HG03097 (cell line): ENCODE results near the gene KCNG4.

Experiments
- ATAC-seq: cut with Tn5 transposase; IDR thresholded peaks from one replicate; pipeline ENCODE4 v1.9.1; 2021; ENCODE audit not compliant: unreplicated experiment, low FRiP score

The KCNG4 gene

GRCh38 chr16:84266451-84266850 lies 26.6 kb upstream of the KCNG4 start:
- no peak for ATAC-seq

GRCh38 chr16:84262939-84263338 lies 23.1 kb upstream of the KCNG4 start:
- ATAC-seq: no peak

DNA sequence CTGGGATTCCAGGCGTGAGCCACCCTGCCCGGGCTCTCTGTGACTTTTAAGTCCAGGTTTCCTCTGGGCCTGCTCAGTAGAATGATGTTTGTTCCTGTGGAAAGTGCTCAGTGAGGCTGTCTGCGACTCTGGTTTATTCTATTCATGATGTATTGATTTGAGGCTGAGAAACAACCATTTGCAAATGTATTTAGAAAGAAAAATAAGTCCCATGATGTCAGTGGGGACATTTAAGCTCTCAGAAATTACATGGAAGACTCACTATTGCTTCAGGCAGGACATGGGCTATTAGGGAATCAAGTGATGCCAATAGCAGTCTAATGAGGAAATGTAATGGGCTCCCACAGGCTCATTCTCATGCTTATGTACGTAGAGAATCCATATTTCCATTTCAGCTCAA lies 22.2 kb upstream of the KCNG4 start:
- no peak for ATAC-seq

- ATAC-seq: no peak
Observed at GRCh38 chr16:84260766-84261554, 21.1 kb upstream of the KCNG4 start.

DNA sequence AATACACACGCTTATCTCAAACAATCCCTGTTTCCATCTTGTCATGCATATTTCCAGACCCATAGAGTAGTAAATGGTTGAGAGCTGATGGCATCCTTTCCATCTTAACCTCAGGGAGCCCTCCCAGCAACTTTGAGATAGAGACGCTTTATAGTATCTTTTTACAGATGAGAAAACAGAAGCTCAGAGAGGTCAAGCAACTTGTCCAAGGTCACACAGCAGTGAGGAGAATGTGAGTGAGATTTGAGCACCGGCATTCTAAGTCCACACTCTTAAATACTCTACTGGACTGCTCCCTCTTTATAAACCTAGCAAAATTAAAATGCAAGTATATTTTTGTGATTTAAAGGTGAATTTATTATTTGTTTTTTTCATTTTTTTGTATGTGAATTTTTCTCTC lies 19.9 kb upstream of the KCNG4 start:
- ATAC-seq: no peak

- ATAC-seq: no peak
Observed at GRCh38 chr16:84258266-84258665, 18.5 kb upstream of the KCNG4 start.

DNA sequence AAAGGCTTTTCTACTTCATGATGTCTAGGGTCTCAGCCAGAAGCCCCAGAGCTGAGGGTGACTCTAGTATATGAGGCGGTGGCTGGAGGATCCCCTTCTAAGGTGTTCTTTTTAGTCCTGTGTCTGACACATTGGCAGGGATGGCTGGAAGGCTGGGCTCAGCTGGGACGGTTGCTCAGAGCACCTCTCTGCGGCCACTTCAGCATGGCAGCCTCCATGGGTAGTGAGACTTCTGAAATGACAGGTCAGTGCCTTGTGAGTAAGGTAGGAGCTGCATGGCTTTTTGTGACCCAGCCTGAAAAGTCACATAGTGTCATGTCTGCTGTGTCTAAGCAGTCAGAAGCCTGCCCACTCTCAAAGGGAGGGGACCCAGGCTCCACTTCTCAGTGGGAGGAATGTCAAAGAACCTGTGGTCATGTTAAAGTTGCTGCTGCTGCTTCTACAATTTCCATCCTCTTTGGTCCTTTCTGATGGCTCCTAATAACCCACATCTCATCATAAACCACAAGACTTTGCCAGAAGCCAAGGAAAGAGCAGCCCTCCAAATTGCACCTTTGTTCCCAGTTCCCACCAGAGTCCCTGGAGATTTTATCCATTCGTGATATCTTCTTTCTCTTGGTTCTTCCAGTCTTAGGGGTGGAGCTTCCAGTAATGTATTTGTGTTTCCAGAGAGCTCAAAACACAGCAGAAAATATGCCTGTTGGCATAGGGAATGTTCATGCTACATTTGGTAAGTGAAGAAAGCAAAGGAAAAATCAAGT lies 15.4 kb upstream of the KCNG4 start:
- ATAC-seq: no peak

- ATAC-seq: no peak
Observed at GRCh38 chr16:84254062-84254461, 14.2 kb upstream of the KCNG4 start.

DNA sequence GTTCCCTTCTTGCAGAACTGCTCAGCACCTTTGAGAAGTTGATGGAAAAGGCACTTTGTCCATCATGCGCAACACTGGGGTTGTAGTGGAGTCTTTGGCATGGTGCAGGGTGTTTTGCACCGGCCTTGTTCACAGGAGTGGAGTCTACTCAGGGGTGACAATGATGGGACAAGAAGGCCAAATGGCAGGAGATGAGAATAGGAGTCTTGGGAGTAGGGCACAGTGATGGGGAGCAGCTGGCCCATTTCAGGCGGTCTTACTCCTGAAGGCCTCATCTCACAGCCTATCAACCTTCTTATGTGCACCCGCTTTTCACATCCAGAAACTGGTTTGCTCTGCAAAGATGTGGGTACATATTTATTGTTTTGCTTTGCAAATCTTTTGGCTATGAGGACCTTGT lies 13.4 kb upstream of the KCNG4 start:
- no peak for ATAC-seq

- no peak for ATAC-seq
Observed at GRCh38 chr16:84252184-84252583, 12.4 kb upstream of the KCNG4 start.

- ATAC-seq: no peak
Observed at GRCh38 chr16:84247844-84248243, 8.0 kb upstream of the KCNG4 start.

GRCh38 chr16:84247331-84247730 lies 7.5 kb upstream of the KCNG4 start:
- no peak for ATAC-seq

DNA sequence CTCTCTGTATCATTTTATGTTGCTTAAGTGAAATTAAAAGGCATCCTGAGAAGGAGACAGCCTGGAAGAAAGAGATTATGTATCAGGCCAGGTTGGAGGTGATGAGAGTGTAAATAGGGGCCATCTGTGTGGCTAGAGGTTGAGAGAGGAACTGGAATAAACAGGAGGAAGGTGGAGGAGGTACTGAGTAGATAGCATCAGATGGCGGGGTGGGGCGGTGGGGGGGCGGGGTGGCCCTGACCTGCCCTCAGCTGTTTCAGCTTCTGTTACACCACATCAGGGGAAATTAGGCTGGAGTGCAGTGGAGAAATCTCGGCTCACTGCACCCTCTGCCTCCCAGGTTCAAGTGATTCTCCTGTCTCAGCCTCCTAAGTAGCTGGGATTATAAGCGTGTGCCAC lies 6.9 kb upstream of the KCNG4 start:
- ATAC-seq: no peak

GRCh38 chr16:84245956-84246678 lies 6.3 kb upstream of the KCNG4 start:
- no peak for ATAC-seq

- no peak for ATAC-seq
Observed at GRCh38 chr16:84244728-84245127, 4.9 kb upstream of the KCNG4 start.

DNA sequence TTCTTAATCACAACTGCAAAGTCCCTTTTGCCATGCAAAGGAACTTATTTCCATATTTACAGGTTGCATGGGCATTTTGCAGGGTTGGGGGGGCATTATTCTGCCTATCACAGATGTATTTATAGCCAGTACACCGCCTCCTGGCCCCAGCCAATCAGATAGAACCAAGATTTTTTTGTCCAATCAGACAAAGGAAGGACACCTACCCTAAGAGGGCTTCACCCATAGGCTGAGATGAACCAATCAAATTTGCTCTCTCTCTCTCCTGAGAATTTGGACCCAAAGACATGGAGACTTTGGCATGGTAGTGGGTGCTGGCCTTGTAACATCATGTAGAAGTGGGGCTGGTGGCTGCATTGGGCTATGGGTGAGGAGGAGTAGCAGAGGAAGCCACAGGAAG lies 3.9 kb upstream of the KCNG4 start:
- ATAC-seq: no peak

DNA sequence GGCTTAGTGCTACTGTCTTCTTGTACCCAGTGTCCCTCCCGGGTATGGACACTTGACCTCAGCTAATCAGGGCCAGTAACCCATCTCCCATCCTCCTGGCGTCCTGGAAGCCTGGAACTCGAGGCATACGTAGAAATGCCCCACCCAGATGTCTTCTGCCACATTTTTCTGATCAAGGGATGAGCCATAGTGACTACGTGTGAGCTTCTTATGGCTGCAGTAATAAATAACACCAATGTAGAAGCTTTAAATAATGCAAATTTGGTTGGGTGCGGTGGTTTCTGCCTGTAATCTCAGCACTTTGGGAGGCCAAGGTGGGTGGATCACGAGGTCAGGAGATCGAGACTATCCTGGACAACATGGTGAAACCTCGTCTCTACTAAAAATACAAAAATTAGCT lies 3.0 kb upstream of the KCNG4 start:
- no peak for ATAC-seq

GRCh38 chr16:84241778-84242177 lies 2.0 kb upstream of the KCNG4 start:
- no peak for ATAC-seq

- ATAC-seq: no peak
Observed at GRCh38 chr16:84240455-84240854, 643 bp upstream of the KCNG4 start.

DNA sequence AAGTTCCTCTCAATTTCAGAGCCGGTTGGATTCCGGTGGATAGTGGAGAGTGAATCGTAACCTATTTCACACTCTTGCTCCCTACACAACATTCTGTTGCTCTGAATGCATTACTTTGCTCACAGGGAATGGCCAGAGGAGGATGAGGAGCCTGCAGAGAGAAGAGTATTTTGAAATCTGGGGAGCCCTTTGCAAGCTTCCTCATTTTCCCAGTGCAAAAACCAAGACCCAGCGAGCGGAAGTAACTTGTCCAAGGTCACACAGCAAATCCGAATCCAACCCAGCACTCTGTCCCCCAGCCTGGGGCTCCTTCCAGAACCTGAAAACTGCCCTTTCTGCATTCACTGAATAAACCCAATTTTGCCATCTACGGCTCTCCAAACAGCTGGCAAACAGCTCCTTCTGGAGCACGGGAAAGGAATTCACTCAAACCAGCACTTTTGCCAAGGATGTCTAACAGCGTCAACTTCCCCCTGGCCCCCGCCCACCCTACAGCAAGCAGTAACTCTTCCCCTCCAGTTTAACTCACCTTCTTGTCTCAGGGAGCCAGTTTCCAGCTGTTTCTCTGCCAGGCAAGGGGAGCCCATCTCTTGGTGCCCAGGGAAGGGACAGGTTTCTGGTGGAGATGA lies 557 bp downstream of the KCNG4 start:
- no peak for ATAC-seq
